TTC549 (cell line): ENCODE data around the gene MR1.

Experiments used
- FAIRE-seq: peaks from 2 replicates; lab custom pipeline; 2012; peaks lifted over from hg19 to GRCh38; lab: Jason Lieb, UNC

Gene MR1

DNA sequence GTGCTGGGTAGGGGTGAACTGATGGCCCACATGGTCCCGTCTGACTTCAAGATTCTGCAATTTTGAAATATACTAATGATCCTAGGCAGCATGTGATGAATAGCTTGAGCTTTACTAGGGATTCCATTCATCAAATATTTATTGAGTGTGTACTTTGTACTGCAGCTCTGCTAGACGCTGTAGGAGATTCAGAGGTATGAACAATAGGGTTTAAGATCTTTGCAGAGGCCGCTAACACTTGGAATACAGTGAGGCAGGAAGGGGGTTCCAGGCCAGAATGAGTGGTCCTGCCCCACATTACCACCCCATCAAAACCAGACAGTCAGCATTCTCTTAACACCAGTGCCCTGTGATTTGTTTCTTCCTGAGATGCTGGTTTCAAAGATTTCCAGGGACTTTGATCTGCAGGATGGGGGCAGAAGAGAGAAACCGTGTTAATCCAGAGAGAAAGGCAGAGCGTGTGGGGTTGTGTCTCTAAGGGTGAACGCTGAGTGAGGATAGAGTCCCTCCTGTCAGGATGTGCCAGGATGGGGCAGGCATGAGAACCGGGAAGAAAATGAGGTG lies 74.6 kb downstream of the MR1 start:
- no peak for FAIRE-seq

DNA sequence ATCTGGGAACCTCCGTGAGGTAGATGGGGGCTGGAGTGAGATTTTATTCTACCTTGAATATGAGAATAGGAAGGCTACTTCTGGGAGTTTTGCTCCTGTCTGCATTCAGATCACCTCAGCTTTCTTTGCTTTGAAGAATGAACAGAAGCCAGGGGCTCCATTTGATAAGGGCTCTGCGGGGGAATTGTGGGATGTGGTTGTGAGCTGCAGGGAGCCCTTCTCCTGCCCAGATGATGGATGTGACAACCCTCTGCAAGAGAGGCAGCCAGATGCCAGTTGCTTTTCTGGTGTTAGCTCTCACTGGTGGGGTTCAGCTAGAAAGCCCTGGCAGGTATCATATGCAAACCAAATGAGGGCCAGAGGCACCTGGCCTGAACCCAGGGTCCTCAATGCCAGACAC lies 76.2 kb downstream of the MR1 start:
- FAIRE-seq = no peak
